ENCODE results near the gene ABR.
"Not testable (repeated sequence)": the region's sequence is repeated elsewhere in the genome, so short reads cannot be mapped to it uniquely, and the experiment has no call there.

Gene ABR

DNA sequence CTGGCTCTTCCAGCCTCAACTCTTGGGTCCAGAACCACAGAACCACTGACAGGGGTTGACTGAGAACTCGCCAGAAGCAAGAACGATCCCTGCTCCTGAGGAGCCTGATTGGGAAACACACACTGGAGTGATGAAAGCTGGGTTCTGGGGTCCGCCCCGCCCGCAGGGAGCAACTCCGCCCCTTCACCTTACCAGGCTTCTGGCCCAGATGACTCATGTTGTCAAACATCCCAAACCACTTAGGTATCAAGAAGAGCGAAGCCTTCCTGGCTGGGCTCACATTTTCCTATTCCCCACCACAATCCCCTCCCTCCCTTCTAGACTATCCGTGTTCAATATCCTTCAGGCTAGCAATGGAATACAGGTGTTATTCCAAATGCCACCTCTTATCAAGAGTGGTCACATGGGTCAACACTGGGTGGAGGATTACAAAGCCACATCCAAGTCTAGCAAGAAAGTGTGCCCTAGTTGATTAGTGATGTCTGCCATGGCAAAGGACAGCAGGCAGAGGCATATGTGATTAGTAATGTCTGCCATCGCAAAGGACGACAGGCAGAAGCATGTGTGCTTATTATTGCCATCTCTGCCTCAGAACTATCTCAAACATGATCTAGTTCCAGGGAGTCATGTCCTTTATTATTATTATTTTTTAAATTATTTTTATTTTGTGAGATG lies 112.4 kb downstream of the ABR start:
- DNase-seq, result no peak

DNA sequence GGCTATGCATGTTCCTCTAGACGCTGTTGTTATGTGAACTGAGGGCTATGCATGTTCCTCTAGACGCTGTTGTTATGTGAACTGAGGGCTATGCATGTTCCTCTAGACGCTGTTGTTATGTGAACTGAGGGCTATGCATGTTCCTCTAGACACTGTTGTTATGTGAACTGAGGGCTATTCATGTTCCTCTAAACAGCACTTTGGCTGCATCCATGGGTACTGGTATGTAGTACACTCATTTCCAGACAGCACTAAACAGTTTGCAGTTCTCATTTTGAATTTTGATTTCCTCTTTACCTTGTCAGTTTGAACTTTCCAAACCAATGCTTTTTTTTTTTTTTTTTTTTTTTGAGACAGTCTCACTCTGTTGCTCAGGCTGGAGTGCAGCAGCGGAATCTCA lies 114.4 kb downstream of the ABR start:
- not testable (repeated sequence) for DNase-seq

- peak in 1 of 5 experiments; percentile 31 for DNase-seq
Observed at GRCh38 chr17:1060991-1061390, 118.8 kb downstream of the ABR start.

DNA sequence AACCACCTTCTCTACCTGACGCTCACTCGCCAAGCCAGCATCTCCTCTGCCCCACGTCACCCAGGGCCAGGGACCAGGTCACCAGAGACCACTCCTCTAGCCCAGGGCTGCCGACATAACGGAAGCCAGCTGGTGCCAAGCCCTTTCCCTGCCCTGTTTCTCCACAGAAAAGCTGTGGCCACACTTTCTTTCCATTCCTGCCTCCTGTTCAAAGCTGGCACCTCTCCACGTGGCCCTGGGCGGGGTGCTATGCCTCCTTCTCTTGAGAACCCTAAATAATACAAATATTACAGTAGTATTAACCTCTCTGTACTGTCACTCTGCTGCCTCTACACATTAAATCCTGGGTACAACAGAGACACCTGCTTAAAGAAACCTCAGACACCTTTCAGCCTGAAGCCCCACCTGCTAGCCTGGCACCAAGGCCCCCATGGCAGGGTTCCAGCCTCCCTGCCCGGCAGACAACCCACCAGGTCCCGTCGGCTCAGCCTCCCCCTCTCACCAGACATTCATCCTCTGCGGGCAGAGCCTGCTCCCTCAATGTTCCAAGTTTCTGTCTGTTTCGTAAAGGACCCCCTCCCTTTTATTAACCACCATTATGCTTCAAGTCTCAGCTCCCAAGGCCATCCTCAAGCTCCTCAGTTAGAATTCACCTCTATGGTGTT lies 120.5 kb downstream of the ABR start:
- no peak for DNase-seq

- DNase-seq, result peak in 2 of 5 experiments; percentile 46 to 53
Observed at GRCh38 chr17:1058423-1059130, 121.2 kb downstream of the ABR start.

GRCh38 chr17:1056761-1057160 lies 123.0 kb downstream of the ABR start:
- no peak for DNase-seq

GRCh38 chr17:1055751-1056645 lies 123.8 kb downstream of the ABR start:
- peak in 2 of 5 experiments; percentile 18 to 32 for DNase-seq

GRCh38 chr17:1055231-1055630 lies 124.5 kb downstream of the ABR start:
- no peak for DNase-seq

DNA sequence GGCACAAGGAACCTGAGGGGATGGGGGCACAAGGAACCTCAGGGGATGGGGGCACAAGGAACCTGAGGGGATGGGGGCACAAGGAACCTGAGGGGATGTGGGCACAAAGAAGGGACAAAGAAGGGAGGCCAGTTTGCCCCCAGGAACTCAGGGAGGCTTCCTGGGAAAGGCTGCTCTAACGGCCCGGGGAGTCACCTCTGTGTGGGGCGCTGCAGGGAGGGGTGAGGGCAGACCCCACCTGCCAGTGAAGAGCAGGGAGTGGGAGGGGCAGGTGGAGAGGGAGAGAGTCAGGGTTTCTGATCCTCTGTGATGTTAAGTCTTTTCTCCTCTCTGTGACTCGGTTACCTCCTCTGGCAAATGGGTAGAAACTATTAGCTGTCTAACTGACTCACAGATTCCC lies 125.1 kb downstream of the ABR start:
- DNase-seq, result no peak

DNA sequence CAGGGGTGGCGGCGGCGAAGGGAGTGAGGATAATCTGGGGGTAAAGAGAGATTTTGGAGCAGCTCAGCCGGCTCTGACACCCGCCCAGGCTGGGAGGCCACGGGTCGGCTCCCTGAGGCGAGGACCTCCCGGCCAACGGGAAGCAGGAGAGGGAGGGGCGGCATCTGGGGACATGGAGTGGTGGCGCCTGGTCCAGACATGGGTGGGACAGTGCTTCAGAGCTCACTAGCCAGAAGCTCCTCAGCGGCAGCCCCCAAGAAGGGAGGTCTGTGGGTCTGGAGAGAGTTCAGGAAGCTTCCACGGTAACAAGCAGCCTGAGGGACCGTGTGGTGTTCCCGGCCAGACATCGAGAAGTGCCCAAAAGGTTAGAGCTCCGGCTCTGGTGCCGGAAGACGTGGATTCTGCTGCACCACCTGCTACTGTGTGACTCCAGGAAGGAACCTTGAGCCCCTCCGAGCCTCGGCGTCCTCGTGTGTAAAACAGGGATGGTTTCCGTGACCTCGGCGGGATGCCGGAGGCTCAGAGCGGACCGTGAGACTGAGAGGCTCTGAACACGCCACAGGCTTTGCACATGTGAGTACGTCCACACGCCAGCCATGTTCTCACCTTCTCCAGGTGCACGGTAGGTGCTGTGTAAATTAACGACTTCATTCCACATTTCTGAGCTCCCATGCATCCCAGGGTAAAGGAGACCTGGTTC lies 126.0 kb downstream of the ABR start:
- no peak for DNase-seq

GRCh38 chr17:1050996-1051925 lies 128.5 kb downstream of the ABR start:
- no peak for DNase-seq

DNA sequence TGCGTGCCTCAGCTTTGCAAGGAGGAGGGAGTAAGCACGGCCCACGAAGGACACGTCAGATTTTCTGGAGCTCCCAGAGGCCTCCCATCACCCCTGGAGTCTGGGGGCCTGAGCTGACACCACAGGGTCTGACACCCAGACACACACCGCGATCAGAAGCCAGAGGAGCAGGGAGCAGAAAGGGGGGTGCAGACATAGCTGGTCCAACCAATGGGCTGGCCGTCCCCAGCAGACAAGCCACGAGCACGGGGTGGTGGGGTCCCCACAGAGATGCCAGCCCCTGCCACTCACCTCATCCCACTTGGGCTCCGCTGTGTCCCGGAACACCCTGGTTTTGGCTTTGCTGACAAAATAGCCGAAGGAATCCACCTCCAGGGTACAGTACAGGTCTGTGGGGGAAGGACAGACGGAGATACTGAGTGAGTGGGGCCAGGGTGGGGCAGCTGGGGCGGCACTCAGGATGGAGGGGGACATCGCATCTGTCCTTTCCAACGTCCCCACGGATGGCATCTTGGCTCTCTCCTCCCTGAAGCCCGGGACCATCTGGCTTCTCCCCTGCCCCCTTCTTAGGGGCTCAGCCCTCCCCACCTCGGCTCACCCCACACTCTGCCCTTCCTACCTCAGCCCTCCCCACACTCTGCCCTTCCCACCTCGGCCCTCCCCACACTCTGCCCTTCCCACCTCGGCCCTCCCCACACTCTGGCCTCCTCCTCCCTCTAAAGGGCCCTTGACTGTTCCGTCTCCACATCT lies 129.4 kb downstream of the ABR start:
- DNase-seq, result no peak

DNA sequence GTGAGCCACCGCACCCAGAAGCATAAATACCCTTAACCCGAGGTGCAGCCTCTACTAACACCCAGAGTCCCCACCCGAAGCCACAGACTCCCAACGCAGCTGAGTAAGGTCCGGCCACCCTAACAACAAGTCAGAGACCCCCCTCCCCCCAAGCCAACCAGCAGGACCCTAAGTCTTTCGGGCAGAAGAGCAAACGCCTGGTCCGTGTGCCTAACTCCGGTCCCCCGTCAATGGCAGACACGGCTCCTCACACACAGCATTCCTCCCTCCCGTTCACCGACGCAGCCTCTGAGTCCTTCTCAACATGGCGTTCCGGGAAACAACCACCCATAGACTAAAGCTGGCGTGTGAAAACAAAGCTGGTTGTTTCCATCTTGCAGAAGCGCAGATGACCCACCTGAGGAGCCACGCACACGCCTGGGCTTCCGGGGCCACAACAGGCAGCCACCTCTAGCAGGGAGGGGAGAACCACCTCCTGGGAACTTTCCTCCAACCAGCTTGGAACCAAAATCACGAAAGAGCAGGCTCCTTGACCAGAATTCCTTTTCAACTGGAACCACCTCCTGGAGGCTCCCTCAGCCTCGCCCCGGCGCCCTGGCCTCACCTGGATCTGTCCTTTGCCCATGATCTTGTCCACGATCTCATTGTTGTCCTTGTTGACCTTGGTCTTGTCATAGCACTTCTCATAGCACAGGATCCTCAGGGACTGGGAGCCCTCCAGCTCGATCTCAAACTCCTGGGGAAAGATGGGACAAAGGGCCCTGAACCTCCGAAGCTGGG lies 130.1 kb downstream of the ABR start:
- DNase-seq, result no peak

GRCh38 chr17:1048516-1049115 lies 131.2 kb downstream of the ABR start:
- not testable (repeated sequence) for DNase-seq

GRCh38 chr17:1047879-1048470 lies 131.8 kb downstream of the ABR start:
- no peak for DNase-seq

GRCh38 chr17:1047177-1047878 lies 132.5 kb downstream of the ABR start:
- DNase-seq, result no peak

DNA sequence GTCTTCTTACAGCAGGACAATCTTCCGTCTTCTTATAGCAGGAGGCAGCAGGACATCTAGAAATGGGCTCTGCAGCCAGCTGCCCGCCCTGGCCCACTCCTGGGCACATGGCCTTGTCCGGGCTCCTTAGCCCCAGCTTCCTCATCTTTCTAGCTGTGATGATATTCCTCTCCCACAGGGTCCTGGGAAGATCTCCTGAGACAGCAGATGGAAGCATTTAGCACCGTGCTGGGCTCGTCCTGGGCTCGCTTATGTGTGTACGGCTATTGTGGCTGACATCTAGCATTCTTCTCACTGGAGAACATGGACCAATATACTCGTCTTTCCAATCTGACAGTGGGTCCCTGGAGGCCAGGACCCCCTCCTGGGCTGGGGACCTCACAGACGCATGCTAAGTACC lies 134.3 kb downstream of the ABR start:
- DNase-seq, result no peak

Data from T-helper 2 cell (primary cell).